Glutamatergic neuron (in vitro differentiated cells): Measurements from ENCODE around the gene ROR2. TPM values are rescaled to one million over a fixed set of nuclear protein-coding genes. Genes with fewer than 3 reads are reported as not detected.

Source experiments
- DNase-seq: peaks from one replicate; pipeline ENCODE4 v3.0.0; 2022
- H3K27ac Mint-ChIP-seq: one replicate; pipeline ENCODE4 v1.8.0; 2020; ENCODE audit warnings: mild to moderate bottlenecking, mixed read lengths, inconsistent platforms; ENCODE audit not compliant: unreplicated experiment
- H3K27me3 Mint-ChIP-seq: one replicate; pipeline ENCODE4 v1.8.0; 2020; ENCODE audit warnings: mild to moderate bottlenecking, moderate library complexity, mixed read lengths, inconsistent platforms; ENCODE audit not compliant: unreplicated experiment
- H3K36me3 Mint-ChIP-seq: one replicate; pipeline ENCODE4 v1.8.0; 2020; ENCODE audit warnings: mild to moderate bottlenecking, mixed read lengths, inconsistent platforms; ENCODE audit not compliant: unreplicated experiment
- H3K4me1 Mint-ChIP-seq: one replicate; pipeline ENCODE4 v1.8.0; 2020; ENCODE audit warnings: mild to moderate bottlenecking, low read depth, mixed read lengths, inconsistent platforms; ENCODE audit not compliant: unreplicated experiment
- H3K4me3 Mint-ChIP-seq: one replicate; pipeline ENCODE4 v1.8.0; 2020; ENCODE audit warnings: mild to moderate bottlenecking, mixed read lengths, inconsistent platforms; ENCODE audit not compliant: unreplicated experiment
- H3K9me3 Mint-ChIP-seq: one replicate; pipeline ENCODE4 v1.8.0; 2020; ENCODE audit warnings: mild to moderate bottlenecking, moderate library complexity, mixed read lengths, inconsistent platforms; ENCODE audit not compliant: unreplicated experiment
- total RNA-seq: library from RNA; stranded (reverse); fragmentation: NEBNext Ultra II Directional; extraction: Animal tissue kit (Norgen Biotek cat#: 25700); gene quantifications from one replicate; pipeline ENCODE4 v1.2.1, GENCODE V29; 2021; ENCODE audit not compliant: unreplicated experiment
- TF ChIP-seq, protein P1 (sequence below): fragments of 200-600 bp; sonication (generic); IDR thresholded peaks from one replicate; pipeline ENCODE4 v1.5.0; 2021; ENCODE audit not compliant: partially characterized antibody, unreplicated experiment

ROR2 gene
- total RNA-seq, 1 donor from 2014 or later: 51.1 TPM

DNA sequence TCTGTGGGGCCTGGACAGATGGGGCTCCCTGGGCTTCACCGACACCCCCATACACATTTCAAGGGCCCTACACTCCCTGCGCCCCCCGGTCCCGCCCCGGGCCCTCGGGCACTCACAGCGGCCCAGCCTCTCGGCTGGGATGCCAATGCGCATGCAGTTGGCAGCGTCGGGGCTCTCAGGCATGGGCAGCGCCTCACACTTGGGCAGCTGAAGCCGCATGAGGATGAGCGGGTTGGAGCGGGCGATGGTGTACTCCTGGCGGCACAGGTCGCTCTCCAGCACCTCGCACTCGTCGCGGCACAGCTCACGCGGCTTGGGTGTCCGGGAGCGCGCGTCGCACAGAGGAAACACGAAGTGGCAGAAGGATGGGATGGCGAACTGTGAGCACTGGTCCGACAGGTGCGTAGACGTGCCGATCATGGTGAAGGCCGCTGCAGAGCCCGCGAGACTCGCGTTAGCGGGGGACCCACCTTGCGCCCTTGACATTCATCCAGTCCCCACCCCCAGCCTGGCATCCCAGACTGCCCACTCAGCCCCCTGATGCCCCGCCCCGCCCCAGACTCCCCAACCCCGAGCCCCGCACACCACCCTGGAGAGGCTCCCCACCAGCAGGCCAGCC is 216.9 kb downstream of the ROR2 start:
- Mint-ChIP-seq H3K9me3 (peaks cover 10% of the 10 kb centered on the region), H3K27ac (no peak overlapping the region), H3K27me3 (peaks cover 2% of the 10 kb centered on the region), H3K36me3 (no peaks in the 10 kb centered on the region), H3K4me3 (no peak overlapping the region), H3K4me1 (peaks cover 30% of the 10 kb centered on the region)
- TF ChIP-seq, protein P1, sequence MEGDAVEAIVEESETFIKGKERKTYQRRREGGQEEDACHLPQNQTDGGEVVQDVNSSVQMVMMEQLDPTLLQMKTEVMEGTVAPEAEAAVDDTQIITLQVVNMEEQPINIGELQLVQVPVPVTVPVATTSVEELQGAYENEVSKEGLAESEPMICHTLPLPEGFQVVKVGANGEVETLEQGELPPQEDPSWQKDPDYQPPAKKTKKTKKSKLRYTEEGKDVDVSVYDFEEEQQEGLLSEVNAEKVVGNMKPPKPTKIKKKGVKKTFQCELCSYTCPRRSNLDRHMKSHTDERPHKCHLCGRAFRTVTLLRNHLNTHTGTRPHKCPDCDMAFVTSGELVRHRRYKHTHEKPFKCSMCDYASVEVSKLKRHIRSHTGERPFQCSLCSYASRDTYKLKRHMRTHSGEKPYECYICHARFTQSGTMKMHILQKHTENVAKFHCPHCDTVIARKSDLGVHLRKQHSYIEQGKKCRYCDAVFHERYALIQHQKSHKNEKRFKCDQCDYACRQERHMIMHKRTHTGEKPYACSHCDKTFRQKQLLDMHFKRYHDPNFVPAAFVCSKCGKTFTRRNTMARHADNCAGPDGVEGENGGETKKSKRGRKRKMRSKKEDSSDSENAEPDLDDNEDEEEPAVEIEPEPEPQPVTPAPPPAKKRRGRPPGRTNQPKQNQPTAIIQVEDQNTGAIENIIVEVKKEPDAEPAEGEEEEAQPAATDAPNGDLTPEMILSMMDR: no peak
- DNase-seq: no peak

DNA sequence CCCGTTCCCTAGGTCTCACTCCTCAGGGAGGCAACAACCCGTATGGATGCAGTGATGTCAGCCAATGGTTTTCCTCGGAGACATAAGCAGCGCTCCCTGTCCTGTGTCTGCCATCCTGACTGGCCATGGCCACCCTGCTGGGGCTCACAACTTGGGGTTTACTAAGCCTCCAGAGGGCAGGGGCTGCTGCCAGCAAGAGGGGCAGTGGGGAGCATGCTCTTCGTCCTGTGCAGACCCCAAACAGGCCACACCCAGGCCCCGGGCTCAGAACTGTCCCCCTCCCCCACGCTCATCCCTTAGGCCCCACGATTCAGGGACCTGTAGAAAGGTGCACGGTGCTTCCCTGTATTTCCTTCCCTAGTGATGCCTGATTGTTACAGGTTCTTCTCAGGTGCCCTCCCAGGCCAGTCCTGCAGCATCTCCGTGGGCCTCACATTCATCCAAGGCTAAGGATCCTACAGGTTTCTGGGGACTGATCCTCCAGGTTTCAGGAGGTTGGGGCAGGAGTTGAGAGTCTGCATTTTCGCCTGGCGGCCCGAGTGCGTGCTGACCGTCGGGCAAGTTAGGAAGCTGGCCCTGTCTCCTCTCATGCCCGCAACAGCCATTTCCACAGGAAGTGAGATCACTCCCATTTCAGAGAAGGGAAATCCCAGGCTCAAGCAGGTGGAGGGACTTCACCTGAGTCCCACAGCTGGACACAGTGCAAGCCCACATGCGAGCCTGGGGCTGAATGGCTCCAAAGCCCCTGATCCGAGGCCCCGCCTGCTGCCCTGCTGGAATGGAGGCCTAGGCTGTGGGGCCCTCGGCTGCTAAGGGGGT is 217.6 kb downstream of the ROR2 start:
- Mint-ChIP-seq H3K27me3 (peaks cover 2% of the 10 kb centered on the region), H3K4me3 (no peak overlapping the region), H3K4me1 (peaks cover 25% of the 10 kb centered on the region), H3K9me3 (peaks cover 10% of the 10 kb centered on the region), H3K36me3 (no peaks in the 10 kb centered on the region), H3K27ac (no peak overlapping the region)
- TF ChIP-seq, protein P1: no peak
- DNase-seq: no peak

DNA sequence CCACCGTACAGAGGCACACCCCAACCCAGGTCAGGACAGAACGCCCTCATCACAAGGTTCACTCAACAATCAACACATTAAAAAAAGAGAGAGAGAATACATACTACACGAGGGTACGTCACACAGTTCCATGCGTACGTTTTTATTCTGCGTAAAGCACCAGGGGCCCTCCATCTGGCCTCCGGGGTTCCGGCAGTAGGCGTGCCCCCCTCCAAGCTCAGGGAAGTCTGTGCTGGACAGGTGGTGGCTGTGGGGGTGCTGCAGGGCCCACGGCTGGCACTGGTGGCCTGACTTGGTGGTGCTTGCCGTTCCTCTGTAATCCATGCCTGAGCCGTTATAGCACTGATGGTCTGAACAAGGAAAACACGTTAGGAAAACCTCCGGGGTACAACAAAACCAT is 219.2 kb downstream of the ROR2 start:
- peaks cover 2% of the 10 kb centered on the region for H3K27me3 Mint-ChIP-seq
- H3K9me3 Mint-ChIP-seq: peaks cover 5% of the 10 kb centered on the region
- TF ChIP-seq, protein P1: no peak
- peak overlapping the region; percentile 7 for H3K27ac Mint-ChIP-seq
- H3K4me1 Mint-ChIP-seq: peaks cover 10% of the 10 kb centered on the region
- no peaks in the 10 kb centered on the region for H3K36me3 Mint-ChIP-seq
- no peak for DNase-seq
- no peak overlapping the region for H3K4me3 Mint-ChIP-seq

DNA sequence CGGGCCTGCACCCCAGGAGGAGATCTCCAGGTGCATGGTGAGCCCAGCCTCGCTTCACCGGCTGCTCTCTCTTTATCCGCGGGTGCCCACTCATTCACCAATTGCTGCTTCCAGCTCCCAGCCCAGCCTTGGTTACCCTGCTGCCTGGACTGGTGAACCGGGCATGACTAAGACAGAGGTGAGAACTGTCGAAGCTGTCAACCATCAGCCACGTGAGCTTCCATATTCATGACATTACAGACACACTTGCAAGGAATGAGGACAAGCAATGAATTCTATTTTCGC is 220.5 kb downstream of the ROR2 start:
- H3K4me3 Mint-ChIP-seq: no peak overlapping the region
- TF ChIP-seq, protein P1: no peak
- peaks cover 5% of the 10 kb centered on the region for H3K27me3 Mint-ChIP-seq
- no peaks in the 10 kb centered on the region for H3K36me3 Mint-ChIP-seq
- no peak overlapping the region for H3K27ac Mint-ChIP-seq
- DNase-seq: no peak
- peaks cover 7% of the 10 kb centered on the region for H3K9me3 Mint-ChIP-seq
- peaks cover 4% of the 10 kb centered on the region for H3K4me1 Mint-ChIP-seq

DNA sequence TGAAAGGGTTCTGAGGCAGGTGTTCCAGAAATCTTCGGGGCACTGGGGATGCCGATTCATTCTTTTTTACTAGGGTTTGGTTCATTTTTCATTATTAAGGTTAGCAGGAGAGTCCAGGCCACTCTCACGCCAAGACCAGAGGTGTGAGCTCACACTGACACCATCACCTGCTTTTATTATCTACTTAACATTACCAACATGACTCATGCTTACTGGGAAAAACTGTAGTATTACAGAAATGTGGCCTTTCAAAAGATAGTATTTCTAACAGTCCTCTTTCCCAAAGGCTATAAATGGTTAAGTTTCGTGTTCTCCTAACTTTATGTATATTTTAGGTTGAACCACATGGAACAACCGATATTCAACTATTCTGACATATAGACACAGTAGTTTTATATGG is 222.1 kb downstream of the ROR2 start:
- Mint-ChIP-seq H3K36me3 (no peaks in the 10 kb centered on the region), H3K4me1 (no peaks in the 10 kb centered on the region), H3K9me3 (peaks cover 3% of the 10 kb centered on the region), H3K27ac (no peak overlapping the region), H3K4me3 (no peak overlapping the region), H3K27me3 (peaks cover 5% of the 10 kb centered on the region)
- TF ChIP-seq, protein P1: no peak
- no peak for DNase-seq
